ENCODE data around the gene ATOX1. TPM values are rescaled to one million over a fixed set of nuclear protein-coding genes. Genes with fewer than 3 reads are reported as not detected.

The ATOX1 gene, protein sequence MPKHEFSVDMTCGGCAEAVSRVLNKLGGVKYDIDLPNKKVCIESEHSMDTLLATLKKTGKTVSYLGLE
- 100 to 1,000 TPM in 1 of 4 donors, 10 to 100 TPM in 3; 59.0 to 185 (median 92.1) TPM for total RNA-seq

DNA sequence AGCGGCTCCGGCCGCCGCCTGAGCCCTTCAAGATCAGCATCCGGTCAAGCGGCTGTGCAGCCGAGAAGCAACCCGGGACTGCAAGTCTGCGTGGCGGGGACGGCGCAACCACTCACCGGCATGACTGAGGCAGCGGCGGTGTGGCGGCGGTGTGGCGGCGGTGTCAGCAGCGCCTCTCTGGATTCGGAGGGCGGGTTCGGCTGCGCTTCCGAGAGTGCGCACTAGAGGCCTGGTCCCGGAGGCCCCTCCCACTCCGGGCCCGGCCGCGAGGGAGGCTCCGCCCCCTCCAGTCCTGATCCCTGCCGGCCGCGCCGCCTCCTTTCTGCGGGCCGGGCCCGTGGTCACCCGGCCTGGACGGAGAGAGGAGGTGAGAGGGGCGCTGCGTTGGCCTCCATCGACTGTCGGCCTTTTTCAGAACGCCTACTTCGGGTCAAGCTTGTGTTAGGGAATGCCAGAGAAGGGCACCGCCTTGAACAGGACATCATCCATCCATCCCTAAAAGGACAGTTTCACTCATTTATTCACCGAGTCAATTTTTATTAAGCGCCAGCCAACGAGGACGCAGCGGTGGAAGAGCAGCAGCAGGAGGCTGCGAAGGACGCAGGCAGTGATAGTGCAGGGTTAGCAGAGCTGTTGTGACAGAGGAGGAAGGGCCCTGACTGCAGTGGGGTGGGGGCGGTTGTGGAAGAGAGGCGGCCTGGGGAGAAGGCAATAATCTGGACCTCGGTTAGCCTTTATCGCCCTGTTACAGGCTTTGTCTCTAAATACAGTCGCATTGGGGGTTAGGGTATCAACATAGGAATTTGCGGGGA is at the start of gene ATOX1:
Gene ATOX1, minus strand, starts transcription at position 202 of the 812 bp plus-strand sequence. Its CDS starts 80 bp downstream, at position 122.
- peak within 1 kb of the TSS; percentile 78 for H3K4me3 ChIP-seq
- peaks cover 2% of the 10 kb centered on the region for H3K36me3 ChIP-seq
- H3K9me3 ChIP-seq: no peaks in the 10 kb centered on the region
- H3K4me1 ChIP-seq: peaks cover 23% of the 10 kb centered on the region
- H3K27me3 ChIP-seq: no peaks in the 10 kb centered on the region
- 9% methylated on average over 28 of the region's 61 CpGs for WGBS
- H3K27ac ChIP-seq: peak within 1 kb of the TSS; percentile 87
- DNase-seq (ENCODE audit: low spot score in 2 of 2): peak; percentile 92 to 96
- TF ChIP-seq POLR2A (IDR thresholded peaks at IDR 0.05) (peak; percentile 20 to 82), EP300 (IDR thresholded peaks at IDR 0.05) (no peak), POLR2AphosphoS5 (IDR thresholded peaks at IDR 0.05) (peak in 1 of 3 donors; percentile 50)
- TF ChIP-seq, protein P1, sequence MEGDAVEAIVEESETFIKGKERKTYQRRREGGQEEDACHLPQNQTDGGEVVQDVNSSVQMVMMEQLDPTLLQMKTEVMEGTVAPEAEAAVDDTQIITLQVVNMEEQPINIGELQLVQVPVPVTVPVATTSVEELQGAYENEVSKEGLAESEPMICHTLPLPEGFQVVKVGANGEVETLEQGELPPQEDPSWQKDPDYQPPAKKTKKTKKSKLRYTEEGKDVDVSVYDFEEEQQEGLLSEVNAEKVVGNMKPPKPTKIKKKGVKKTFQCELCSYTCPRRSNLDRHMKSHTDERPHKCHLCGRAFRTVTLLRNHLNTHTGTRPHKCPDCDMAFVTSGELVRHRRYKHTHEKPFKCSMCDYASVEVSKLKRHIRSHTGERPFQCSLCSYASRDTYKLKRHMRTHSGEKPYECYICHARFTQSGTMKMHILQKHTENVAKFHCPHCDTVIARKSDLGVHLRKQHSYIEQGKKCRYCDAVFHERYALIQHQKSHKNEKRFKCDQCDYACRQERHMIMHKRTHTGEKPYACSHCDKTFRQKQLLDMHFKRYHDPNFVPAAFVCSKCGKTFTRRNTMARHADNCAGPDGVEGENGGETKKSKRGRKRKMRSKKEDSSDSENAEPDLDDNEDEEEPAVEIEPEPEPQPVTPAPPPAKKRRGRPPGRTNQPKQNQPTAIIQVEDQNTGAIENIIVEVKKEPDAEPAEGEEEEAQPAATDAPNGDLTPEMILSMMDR (IDR thresholded peaks at IDR 0.05): peak; percentile 14 to 29

DNA sequence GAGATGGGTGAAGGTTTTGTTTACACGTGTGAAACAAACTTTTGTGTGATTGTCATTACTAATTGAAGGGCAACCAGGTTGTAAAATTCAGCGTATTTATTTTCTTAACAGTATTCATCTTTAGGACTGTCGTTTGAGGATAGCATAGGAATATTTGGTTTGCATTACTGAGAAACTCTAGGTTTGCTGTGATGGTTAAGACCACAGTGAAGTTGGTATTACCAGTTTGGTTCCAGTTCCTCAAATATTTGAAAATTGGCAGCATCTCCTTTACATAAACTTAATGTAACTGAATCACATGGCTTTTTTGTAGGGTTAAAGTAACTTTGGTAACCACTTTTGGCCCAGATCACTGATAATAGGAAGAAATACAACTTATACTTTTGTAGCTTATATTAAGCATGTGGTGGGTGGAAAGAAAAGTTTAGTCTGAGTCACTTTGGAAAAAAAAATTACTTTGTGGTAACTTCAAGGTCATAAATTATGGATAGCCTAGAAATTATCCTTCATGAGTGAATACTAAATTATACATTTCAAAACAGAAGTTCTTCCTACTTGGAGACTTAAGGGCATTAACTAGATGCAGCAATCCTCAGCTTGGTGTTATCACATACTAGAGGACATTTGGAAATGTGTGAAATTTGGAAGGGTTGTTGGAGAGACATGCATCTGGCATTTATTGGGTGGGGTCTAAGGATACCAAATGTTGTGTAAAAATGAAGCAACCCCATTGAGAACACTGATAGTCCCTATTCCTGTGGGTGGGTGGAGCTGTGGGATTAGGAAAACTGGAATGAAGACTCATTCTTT is 47.2 kb upstream of the ATOX1 start:
- H3K9me3 ChIP-seq: no peaks in the 10 kb centered on the region
- peak overlapping the region; percentile 45 for H3K27ac ChIP-seq
- DNase-seq (ENCODE audit: low spot score in 2 of 2): no peak
- peaks cover 18% of the 10 kb centered on the region for H3K4me1 ChIP-seq
- no peak overlapping the region for H3K4me3 ChIP-seq
- WGBS: 91% methylated on average over 3 of the region's 3 CpGs
- peaks cover 61% of the 10 kb centered on the region for H3K36me3 ChIP-seq
- H3K27me3 ChIP-seq: no peaks in the 10 kb centered on the region
- TF ChIP-seq POLR2AphosphoS5 (IDR thresholded peaks at IDR 0.05) (peak in 1 of 3 donors; percentile 88), EP300 (IDR thresholded peaks at IDR 0.05) (no peak)

DNA sequence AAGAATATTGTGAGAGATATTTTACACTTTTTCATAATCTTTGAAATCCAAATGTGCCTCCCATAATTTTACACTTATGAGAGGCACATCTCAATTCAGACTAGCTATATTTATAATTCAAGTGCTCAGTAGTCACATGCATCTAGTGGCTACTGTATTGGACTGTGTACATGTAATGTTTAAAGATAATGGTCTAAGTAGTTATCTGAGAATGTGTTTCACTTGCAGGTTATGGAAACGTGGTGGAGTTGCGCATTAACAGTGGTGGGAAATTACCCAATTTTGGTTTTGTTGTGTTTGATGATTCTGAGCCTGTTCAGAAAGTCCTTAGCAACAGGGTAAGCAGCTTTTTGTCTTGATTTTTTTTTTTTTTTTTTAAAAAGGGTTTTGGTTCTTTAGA is 42.1 kb upstream of the ATOX1 start:
- Histone ChIP-seq H3K9me3 (no peaks in the 10 kb centered on the region), H3K27me3 (no peaks in the 10 kb centered on the region), H3K4me1 (peaks cover 5% of the 10 kb centered on the region), H3K4me3 (no peak overlapping the region), H3K27ac (no peak overlapping the region), H3K36me3 (peaks cover 91% of the 10 kb centered on the region)
- no peak for DNase-seq (ENCODE audit: low spot score in 2 of 2)
- WGBS: 80% methylated on average over 2 of the region's 2 CpGs
- TF ChIP-seq, protein P1 (IDR thresholded peaks at IDR 0.05): no peak
- no peak for TF ChIP-seq EP300 (IDR thresholded peaks at IDR 0.05)
- TF ChIP-seq POLR2A (IDR thresholded peaks at IDR 0.05): no peak
- no peak for TF ChIP-seq POLR2AphosphoS5 (IDR thresholded peaks at IDR 0.05)

DNA sequence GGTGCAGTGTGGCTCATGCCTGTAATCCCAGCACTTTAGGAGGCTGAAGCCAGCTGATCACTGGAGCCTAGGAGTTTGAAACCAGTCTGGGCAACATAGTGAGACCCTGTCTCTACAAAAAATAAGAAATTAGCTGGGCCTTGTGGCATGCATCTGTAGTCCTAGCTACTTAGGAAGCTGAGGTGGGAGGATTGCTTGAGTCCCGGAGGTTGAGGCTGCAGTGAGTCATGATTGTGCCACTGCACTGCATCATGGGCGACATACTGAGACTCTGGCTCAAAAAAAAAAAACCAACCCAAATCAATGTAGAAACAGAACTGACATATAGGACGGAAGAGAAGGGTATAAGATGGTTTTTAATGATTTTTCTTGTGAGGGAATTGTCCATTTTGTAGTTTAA is 41.0 kb upstream of the ATOX1 start:
- peaks cover 94% of the 10 kb centered on the region for H3K36me3 ChIP-seq
- no peak overlapping the region for H3K4me3 ChIP-seq
- no peaks in the 10 kb centered on the region for H3K9me3 ChIP-seq
- TF ChIP-seq, protein P1 (IDR thresholded peaks at IDR 0.05): no peak
- TF ChIP-seq POLR2A (IDR thresholded peaks at IDR 0.05): no peak
- TF ChIP-seq POLR2AphosphoS5 (IDR thresholded peaks at IDR 0.05): no peak
- no peak for TF ChIP-seq EP300 (IDR thresholded peaks at IDR 0.05)
- H3K4me1 ChIP-seq: no peaks in the 10 kb centered on the region
- DNase-seq (ENCODE audit: low spot score in 2 of 2): no peak
- no peak overlapping the region for H3K27ac ChIP-seq
- WGBS: 76% methylated on average over 3 of the region's 3 CpGs
- H3K27me3 ChIP-seq: no peaks in the 10 kb centered on the region

DNA sequence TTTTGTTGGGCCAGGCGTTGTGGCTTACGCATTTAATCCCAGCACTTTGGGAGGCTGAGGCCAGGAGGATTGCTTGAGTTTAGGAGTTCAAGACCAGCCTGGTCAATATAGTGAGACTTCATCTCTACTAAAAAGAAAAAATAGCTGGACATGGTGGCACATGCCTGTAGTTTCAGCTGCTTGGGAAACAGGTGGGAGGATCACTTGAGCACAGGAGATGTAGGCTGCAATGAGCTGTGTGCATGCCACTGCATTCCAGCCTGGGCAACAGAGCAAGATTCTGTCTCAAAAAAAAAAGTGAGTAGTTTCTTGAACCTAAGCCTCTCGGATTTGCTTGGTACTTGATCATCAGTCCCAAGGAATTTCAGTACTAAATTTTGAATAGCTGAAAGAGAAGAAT is 40.2 kb upstream of the ATOX1 start:
- no peaks in the 10 kb centered on the region for H3K27me3 ChIP-seq
- H3K4me3 ChIP-seq: no peak overlapping the region
- peaks cover 92% of the 10 kb centered on the region for H3K36me3 ChIP-seq
- no peak overlapping the region for H3K27ac ChIP-seq
- H3K4me1 ChIP-seq: no peaks in the 10 kb centered on the region
- no peak for TF ChIP-seq POLR2AphosphoS5 (IDR thresholded peaks at IDR 0.05)
- TF ChIP-seq, protein P1 (IDR thresholded peaks at IDR 0.05): no peak
- 89% methylated on average over 3 of the region's 3 CpGs for WGBS
- no peak for DNase-seq (ENCODE audit: low spot score in 2 of 2)
- no peaks in the 10 kb centered on the region for H3K9me3 ChIP-seq
